Hematopoietic multipotent progenitor cell treated with erythropoietin and hydrocortisone succinate and interleukin-3 and kit ligand, for 4 days (in vitro differentiated cells): ENCODE data around the gene DHH.
"Not testable (repeated sequence)": the region's sequence is repeated elsewhere in the genome, so short reads cannot be mapped to it uniquely, and the experiment has no call there.

Source experiments
- DNase-seq: peaks from one replicate; pipeline ENCODE4 v3.0.0-alpha.2; 2015

DHH gene

GRCh38 chr12:49094160-49094974 is at the start of gene DHH:
Gene DHH (minus strand): TSS chr12:49094801. CDS start chr12:49094512, 289 bp downstream.
- peak; percentile 31 for DNase-seq

GRCh38 chr12:49144384-49144783 is 49.8 kb upstream of the DHH start:
- DNase-seq: no peak

- no peak for DNase-seq
Observed at GRCh38 chr12:49138999-49139398, 44.4 kb upstream of the DHH start.

- DNase-seq: peak; percentile 59
Observed at GRCh38 chr12:49138587-49138986, 44.0 kb upstream of the DHH start.

GRCh38 chr12:49137476-49137875 is 42.9 kb upstream of the DHH start:
- no peak for DNase-seq

GRCh38 chr12:49136997-49137396 is 42.4 kb upstream of the DHH start:
- DNase-seq: not testable (repeated sequence)

GRCh38 chr12:49133590-49133989 is 39.0 kb upstream of the DHH start:
- no peak for DNase-seq

- no peak for DNase-seq
Observed at GRCh38 chr12:49133014-49133413, 38.4 kb upstream of the DHH start.

GRCh38 chr12:49131894-49132461 is 37.4 kb upstream of the DHH start:
- DNase-seq: peak; percentile 63

- DNase-seq: peak; percentile 96
Observed at GRCh38 chr12:49131051-49131893, 36.7 kb upstream of the DHH start, which contains the start of gene TUBA1B. Gene TUBA1B (minus strand): TSS chr12:49131395. CDS start chr12:49131300, 95 bp downstream.

GRCh38 chr12:49130151-49131050 is 35.8 kb upstream of the DHH start:
- DNase-seq: peak; percentile 97

GRCh38 chr12:49129332-49130150 is 34.9 kb upstream of the DHH start:
- DNase-seq: no peak

- DNase-seq: not testable (repeated sequence)
Observed at GRCh38 chr12:49127971-49128370, 33.4 kb upstream of the DHH start.

- DNase-seq: peak; percentile 53
Observed at GRCh38 chr12:49126852-49127763, 32.5 kb upstream of the DHH start.

GRCh38 chr12:49121047-49121696 is 26.6 kb upstream of the DHH start:
- no peak for DNase-seq

GRCh38 chr12:49111206-49111605 is 16.6 kb upstream of the DHH start:
- DNase-seq: no peak

- peak; percentile 100 for DNase-seq
Observed at GRCh38 chr12:49110464-49111155, 16.0 kb upstream of the DHH start, which contains the start of gene LMBR1L. Gene LMBR1L (minus strand): TSS chr12:49110847. CDS start chr12:49110555, 292 bp downstream.

GRCh38 chr12:49109641-49110463 is 15.3 kb upstream of the DHH start:
- no peak for DNase-seq
